ENCODE results near the gene ZNF483. TPM values are rescaled to one million over a fixed set of nuclear protein-coding genes. Genes with fewer than 3 reads are reported as not detected.
"Not testable (repeated sequence)": the region's sequence is repeated elsewhere in the genome, so short reads cannot be mapped to it uniquely, and the experiment has no call there.

Gene ZNF483
- polyA plus RNA-seq (ENCODE audit: insufficient read length in 12 of 12): 1 to 10 TPM in 7 of 12 donors, under 1 TPM in 3, not detected in 2; 0.58 to 2.9 (median 1.5) TPM
- long read RNA-seq, donor 1, partial matches to known transcripts: 65 of 116 reads
- long read RNA-seq, donor 1, other reads (novel, unspliced or antisense): 50 of 116 reads
- long read RNA-seq, donor 2: 0 reads
- long read RNA-seq, donor 3: 0 reads
- long read RNA-seq, donor 4, partial matches to known transcripts: 5 of 12 reads
- long read RNA-seq, donor 4, other reads (novel, unspliced or antisense): 7 of 12 reads
- long read RNA-seq, donor 5: 0 reads
- long read RNA-seq, donor 6: 0 reads
- long read RNA-seq, donor 7, partial matches to known transcripts: 19 of 24 reads
- long read RNA-seq, donor 7, other reads (novel, unspliced or antisense): 5 of 24 reads
- long read RNA-seq, donor 8, partial matches to known transcripts: 0 of 1 reads
- long read RNA-seq, donor 8, other reads (novel, unspliced or antisense): 0 of 1 reads
- long read RNA-seq, donor 9, partial matches to known transcripts: 17 of 29 reads
- long read RNA-seq, donor 9, other reads (novel, unspliced or antisense): 12 of 29 reads
- long read RNA-seq, donor 10, partial matches to known transcripts: 17 of 51 reads
- long read RNA-seq, donor 10, other reads (novel, unspliced or antisense): 32 of 51 reads
- long read RNA-seq, donor 11: 0 reads

DNA sequence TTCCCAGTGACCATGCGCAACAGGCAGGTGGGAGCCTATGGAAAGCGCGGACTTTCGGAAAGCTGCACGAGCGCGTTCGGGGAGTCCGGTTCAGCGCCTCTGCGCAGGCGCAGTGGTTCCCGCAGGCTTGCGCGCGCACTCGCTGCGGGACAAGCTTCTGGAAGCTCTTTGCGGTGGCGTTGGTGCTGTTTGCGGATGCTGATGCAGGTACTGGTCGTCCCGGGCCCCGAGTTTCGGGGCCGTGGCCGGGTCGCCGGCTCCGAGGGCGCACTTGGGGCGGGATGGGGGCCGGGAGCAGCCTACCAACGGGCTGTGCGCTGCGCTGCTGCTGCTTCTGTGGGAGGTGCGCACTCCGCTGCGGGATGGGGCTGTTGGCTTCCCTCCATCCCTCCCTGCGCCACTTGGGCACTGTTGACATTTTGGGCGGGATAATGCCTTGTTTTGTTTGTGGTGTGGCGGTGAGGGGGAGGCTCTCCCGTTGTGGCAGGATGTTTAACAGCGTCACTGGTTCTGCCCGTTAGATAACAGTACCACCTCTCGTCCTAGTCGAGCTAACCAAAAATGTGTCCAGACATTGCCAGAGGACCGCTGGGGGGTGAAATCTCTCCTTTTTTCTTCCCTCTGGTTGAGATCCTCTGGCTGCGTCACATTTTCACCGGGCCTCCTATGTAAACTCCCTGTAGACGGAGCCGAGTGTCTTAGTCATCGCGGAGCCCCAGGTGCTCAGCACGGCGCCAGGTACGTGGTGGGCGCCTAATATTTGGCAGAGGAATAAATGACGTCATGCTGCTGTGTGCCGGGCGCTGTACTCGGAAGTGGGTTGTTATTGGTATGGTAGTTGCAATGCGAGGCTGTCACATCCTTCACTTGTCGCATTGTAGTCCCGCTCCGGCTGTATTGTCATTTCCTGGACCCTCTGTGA is at the start of gene ZNF483:
ZNF483 (plus strand) TSS at position 124 of the 922 bp plus-strand sequence. CDS start 2,217 bp downstream, outside the sequence.
- peak; percentile 87 for DNase-seq

DNA sequence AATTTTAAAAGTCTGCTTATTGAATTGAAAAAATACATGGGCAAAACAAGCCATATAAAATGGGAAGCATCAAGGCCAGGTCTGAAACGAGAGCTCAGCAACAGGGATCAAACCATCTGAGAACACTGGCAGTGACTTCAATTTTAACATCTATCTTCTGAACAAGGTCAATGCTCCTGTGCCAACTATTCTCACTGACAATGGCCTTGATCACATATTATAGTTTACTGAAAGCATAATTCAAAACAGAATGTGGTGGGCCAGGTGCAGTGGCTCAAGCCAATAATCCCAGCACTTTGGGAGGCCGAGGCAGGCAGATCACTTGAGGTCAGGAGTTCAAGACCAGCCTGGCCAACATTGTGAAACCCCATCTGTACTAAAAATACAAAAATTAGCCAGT is 49.8 kb upstream of the ZNF483 start:
- DNase-seq: no peak

DNA sequence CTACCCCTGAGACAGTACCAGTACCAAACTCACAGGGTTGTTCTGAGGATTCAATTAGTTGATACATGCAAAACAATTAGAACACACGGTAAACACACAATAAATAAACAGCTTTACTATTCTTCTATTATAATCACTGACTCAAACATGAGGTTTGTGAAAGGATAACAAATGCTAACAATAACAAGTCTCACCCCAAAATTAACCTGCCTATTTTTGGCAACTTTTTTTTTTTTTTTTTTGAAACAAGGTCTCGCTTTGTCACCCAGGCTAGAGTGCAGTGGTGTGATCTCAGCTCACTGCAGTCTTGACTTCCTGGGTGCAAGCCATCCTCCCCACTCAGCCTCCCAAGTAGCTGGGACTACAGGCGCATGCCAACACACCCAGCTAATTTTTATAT is 47.3 kb upstream of the ZNF483 start:
- no peak for DNase-seq

DNA sequence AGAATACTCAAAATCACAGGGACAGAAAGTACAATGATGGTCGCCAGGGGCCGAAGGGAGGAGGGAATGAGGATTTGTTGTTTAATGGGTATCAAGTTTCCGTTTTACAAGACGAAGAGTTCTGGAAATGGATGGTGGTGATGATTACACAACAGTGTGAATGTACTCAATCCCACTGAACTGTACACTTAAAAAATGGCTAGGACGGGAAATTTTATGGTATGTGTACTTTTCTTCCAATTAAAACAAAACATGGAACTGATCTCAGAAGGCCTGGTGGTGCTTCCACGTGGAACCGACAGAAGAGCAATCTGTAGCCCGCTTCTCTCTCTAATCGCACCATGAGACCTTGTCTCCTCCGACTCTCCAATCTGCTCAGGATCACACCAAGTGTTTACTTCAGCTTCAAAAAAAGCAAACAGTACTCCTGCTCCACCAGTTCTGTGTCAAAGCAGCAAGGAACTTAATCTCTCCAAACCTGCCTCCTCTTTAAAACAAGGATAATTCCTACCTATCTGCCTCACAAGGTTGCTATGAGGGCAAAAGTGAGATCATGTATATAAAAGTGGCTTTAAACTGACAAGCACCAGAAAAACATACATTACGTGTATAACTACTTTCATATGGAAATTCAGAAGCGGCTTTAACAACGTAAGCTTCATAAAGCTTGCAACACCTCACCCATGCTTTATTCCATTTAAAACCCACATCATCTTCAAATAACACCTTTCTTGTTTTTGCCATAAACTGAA is 42.9 kb upstream of the ZNF483 start:
- peak; percentile 5 for DNase-seq

DNA sequence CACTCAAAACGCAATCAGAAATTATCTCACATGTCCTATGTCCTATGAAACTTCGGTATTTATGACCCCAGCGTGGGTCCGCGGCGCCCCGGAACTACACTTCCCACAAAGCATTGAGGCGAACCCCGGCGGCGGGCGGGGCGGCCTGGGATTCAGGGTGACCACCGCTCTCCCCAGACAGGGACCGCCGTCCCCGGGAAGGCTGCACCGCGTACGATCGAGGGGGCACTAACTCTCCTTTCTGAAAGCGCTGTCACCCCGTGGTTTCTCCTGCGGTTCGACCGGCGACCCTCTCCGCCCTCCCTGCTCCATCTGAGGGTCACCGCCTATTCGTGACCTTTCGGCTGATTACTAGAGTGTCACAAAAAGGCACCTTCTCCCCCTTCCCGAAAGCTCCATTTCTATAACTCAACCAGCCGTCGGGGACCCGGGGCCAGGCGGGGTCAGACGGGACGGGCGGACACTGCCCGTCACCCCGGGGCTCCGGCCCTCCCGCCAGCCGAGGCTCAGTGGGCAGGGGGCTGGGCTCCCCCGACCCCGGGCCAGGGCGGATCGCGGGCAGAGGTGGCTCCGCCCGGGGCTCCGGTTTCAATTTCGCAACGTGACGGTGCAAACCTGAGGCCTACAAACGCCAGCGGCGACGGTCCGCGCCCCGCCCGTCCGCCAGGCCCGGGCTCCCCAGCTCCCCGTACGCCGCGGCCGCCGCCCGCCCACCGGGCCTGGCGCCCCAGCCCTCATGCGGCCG is 42.1 kb upstream of the ZNF483 start:
- DNase-seq: peak; percentile 64

DNA sequence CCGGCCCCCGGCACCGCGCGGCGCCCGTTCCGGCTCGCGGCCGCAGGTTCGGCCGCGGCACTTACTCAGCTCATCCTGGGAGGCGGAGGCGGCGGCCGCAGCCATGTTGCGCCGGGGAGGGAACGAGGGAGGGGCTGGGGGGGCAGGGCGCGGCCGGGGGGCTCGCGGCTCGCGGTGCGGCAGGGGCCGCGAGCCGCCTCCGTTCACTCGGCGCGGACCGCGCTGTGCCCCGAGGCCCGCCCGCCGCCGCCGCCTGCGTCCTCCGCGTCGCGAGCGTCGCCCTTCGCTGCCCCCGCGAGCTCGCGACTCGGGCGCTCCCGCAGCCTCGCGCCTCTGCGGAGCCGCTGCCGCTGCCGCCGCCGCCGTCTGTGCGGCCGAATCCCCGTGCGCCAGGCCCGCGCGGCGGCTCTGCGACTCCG is 41.5 kb upstream of the ZNF483 start:
- DNase-seq: peak; percentile 41

DNA sequence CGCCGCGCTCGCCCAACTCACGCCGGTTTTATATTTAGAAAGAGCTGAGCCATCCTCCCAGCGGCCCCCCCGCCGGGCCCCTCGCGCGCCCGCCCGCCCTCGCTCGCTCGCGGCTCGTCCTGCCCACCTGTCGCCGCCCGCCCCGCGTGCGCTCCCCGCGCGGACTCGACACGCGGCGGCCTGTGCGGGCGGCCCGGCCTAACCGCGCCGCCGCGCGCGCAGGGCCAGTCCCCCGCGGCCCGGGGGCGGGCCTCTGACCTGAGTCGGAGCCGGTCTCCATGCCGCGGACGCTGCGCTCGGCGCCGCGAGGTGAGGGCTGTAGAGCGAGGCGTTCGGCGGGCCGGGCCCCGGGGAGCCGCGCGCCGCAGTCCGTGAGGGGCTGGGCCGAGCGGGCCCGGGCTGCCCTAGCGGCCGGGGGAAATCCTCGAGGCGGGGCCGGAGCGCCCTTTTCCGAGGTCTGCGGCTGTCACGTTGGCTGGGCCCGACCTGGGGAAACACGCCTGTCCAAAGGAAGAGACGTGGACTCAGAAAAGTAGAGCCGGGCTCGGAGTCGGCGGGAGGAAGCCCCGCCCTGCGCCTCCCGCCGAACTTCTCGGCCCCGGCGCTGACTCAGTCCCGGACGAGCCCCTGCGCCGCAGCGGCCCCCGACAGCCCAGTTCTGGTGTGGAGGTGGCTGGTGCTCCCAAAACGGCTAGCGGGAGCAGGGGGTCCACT is 41.0 kb upstream of the ZNF483 start, which contains the start of gene ECPAS:
ECPAS (minus strand) TSS at position 526 of the 714 bp plus-strand sequence. CDS start 11,465 bp downstream, outside the sequence.
- peak; percentile 74 for DNase-seq

DNA sequence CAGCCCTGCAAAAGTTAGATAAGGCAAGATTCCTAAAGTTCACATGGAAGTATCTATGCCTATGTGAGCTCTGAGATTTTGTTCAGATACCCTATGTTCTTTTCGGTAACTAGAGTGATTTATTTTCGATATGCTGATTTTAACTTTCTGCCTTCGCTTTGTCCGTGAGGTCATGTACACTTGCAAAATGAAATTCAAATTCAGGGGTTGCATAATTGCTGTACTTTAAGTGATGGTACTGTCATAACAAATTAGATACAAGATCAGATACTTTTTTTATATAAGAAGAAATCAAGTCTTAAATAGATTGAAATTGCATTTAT is 40.4 kb upstream of the ZNF483 start:
- DNase-seq: no peak

DNA sequence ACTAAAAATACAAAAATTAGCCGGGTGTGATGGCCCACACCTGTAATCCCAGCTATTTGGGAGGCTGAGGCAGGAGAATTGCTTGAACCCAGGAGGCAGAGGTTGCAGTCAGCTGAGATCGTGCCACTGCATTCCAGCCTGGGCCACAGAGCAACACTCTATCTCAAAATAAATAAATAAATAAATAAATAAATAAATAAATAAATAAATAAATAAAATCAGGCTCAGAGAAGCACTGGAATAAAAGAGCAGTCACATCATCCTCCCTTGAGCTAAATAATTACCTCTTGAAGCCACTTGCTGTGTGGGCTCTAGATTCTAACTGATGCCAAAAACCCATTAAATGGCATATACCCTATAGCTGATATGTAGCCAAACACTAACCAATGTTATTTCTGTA is 27.8 kb upstream of the ZNF483 start:
- not testable (repeated sequence) for DNase-seq

DNA sequence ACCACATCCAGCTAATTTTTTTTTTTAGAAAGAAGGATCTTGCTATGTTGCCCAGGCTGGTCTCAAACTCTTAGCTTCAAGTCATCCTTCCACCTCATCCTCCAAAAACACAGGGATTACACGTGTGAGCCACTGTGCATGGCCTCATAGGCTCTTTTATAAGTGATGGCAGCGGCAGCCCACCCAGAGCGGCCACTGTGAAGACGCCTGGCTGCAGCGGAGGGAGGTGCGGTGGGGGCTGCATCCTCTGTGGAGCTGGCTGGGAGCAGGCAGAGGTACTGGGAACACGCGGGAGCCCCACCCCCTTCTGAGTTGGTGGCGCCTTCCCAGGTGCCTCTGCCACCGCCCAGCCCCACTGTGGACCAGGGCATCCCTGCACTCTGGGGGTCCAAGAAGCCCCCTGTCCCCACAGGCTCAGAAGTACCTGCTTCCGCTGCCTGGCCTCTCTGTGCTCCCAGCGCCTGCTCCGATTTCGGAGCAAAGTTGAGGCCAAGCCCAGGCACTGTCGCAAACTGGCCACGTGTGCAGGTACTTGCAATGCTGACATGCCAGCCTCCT is 23.9 kb upstream of the ZNF483 start:
- DNase-seq: no peak

DNA sequence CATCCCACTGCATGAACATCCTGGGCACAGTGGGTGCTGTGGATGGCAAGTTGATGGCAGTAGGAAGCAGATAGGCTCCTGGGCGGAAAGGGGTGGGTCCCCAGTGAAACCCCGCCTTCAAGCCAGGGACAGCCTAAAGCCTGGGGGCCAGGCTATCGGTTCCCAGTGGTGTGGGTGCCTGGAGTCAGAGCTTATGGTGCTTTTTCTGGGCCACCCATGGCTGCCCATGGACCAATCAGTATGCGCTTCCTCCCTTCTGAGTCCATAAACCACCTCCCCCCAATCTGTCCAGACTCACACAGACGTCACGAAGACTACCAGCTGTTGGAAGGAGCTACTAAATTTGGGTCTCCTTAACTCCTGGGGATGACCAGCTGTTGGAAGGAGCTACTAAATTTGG is 23.3 kb upstream of the ZNF483 start:
- DNase-seq: no peak

DNA sequence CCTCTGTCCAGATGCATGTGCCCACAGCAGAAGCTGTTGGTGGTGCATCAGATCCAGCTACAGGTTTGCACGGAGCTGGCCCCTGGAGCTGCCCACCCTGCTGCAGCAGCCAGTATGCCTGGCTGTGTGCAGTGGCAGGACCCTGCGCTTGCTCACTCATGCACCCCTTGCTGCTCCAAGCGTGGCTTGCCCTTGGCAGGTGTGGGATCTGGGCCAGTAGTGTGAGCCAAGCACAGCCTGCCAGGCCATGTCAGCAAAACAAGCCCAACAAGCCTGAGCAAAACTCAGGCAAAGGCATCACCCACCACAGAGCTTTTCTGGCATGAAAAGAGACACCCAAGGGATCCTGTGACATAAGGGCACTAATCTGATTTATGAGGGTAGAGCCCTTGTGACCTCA is 22.5 kb upstream of the ZNF483 start:
- no peak for DNase-seq

DNA sequence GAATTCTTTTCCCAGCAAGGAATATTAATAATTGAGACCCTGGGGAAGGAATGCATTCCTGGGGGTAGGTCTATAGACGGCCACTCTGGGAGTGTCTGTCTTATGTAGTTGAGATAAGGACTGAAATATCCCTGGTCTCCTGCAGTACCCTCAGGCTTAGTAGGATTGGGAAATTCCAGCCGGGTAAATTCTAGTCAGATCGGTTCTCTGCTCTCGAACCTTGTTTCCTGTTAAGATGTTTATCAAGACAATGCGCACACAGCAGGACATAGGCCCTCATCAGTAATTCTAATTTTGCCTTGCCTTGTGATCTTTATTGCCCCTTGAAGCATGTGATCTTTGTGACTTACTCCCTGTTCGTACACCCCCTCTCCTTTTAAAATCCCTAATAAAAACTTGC is 13.4 kb upstream of the ZNF483 start:
- DNase-seq: not testable (repeated sequence)

DNA sequence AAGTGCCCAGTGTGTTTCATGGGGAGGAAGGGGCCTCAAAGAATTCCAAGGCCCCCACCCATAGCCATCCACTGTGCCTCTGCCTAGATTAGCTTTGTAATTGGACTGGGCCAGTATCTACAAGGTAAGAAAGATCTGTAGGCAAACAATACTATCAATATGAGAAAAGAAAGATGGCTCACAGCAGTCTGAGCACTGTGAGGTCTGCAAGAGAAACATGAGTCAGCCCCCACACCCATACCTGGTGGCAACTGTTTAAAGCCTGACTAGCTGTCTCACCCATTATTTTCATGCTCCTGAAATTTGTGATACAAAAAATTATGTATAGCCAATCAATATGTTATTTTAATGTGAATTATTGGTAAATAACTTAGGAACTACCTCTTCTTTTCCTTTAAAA is 10.0 kb upstream of the ZNF483 start:
- DNase-seq: no peak

DNA sequence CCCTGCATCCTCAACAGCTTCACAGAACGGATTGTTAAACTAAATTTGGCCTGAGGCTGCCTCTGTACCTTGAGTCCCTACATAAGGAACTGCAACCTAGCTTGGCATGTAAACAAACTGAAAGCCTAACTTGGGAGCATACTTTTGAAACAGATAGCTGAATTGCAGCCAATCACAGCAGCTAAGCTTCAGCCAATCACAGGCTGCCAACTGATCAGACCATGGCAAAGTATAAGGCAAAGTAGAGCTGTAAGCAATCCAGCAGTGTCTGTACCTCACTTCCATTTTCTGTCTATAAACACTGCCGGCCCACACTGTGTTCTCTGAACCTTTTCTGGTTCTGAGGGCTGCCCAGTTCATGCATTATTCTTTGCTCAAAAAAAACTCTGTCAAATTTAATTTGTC is 8.9 kb upstream of the ZNF483 start:
- DNase-seq: no peak

DNA sequence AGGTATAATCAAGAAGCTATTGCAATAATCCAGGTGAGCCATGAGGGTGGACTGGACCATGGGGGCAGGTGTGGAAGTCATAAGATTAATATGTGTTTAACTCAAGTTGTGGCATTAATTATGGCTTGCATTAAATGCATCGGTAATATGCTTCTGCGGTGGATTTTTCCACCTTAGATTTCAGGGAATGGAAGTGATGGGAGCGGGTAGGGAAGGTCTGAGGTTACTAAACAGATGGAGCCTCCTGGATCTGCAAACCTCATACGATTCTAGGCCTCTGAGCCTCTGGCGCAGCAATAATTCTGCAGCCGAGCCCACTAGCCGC is 286 bp upstream of the ZNF483 start:
- no peak for DNase-seq

DNA sequence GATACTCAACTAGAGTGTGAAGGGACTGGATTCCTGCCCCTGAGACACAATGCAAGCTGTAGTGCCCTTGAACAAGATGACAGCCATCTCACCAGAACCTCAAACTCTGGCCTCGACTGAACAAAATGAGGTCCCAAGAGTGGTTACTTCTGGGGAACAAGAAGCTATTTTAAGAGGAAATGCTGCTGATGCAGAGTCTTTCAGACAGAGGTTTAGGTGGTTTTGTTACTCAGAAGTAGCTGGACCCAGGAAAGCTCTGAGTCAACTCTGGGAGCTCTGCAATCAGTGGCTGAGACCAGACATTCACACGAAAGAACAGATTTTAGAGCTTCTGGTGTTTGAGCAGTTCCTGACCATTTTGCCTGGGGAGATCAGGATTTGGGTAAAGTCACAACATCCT is 2.4 kb downstream of the ZNF483 start:
- DNase-seq: no peak

DNA sequence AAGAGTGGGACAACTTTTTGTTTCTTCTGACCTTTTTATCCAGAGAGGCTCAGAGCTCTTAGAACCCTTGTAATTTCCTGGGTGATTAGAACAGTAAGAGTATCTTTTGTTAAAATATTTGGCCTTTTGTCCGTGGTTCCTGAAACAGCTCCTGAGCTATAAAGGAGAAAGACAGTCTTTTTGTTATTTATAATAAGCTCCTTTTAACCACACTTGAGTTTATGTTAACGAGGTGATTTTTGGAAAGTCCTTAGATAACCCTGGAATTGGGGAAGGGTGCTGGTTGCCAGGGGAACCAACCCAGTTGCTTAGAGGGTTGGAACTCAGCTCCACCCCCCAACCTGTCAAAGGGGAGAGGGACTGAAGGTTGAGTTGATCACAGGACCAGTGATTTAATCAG is 4.8 kb downstream of the ZNF483 start:
- DNase-seq: no peak

DNA sequence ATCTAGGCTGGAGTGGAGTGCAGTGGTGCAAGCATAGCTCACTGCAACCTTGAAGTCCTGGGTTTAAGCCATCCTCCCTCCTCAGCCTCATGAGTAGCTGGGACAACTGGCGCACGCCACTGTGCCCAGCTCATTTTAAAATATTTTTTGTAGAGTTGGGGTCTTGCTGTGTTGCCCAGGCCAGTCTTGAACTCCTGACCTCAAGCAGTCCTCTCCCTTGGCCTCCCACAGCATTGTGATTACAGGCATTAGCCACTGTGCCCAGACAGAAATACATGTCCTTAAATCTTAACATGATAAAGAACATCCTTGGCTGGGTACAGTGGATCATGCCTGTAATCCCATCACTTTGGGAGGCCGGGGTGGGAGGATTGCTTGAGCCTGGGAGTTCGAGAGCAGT is 6.7 kb downstream of the ZNF483 start:
- DNase-seq: no peak

Data from muscle of arm (tissue), 14 donors.